Transverse colon (tissue), 3 donors: ENCODE results near the gene ADNP.

ENCODE experiments used
- EP300 ChIP-seq: sonication (generic); formaldehyde crosslinking; IDR thresholded peaks from one replicate; pipeline ENCODE4 v1.6.1; 2017; ENCODE audit warnings: antibody characterized with exemption, low read depth
- POLR2A ChIP-seq: fragments of 450-650 bp; IDR thresholded peaks from one replicate; pipeline ENCODE4 v1.6.1; 2016; ENCODE audit warnings: antibody characterized with exemption, mild to moderate bottlenecking, moderate library complexity
- TF ChIP-seq, protein P1 (sequence below), 5 experiments: fragments of 200-600 bp in 3 of 5; fragments of 450-650 bp in 2 of 5; sonication (generic) in 3 of 5; IDR thresholded peaks; 1 replicate in 2 of 5; 2 replicates in 3 of 5; pipeline ENCODE4 v1.5.1; 2016 to 2017; ENCODE audit warnings: antibody characterized with exemption in 5 of 5, inconsistent platforms in 3 of 5, mild to moderate bottlenecking in 2 of 5, moderate library complexity in 1 of 5

- TF ChIP-seq, protein P1, sequence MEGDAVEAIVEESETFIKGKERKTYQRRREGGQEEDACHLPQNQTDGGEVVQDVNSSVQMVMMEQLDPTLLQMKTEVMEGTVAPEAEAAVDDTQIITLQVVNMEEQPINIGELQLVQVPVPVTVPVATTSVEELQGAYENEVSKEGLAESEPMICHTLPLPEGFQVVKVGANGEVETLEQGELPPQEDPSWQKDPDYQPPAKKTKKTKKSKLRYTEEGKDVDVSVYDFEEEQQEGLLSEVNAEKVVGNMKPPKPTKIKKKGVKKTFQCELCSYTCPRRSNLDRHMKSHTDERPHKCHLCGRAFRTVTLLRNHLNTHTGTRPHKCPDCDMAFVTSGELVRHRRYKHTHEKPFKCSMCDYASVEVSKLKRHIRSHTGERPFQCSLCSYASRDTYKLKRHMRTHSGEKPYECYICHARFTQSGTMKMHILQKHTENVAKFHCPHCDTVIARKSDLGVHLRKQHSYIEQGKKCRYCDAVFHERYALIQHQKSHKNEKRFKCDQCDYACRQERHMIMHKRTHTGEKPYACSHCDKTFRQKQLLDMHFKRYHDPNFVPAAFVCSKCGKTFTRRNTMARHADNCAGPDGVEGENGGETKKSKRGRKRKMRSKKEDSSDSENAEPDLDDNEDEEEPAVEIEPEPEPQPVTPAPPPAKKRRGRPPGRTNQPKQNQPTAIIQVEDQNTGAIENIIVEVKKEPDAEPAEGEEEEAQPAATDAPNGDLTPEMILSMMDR (IDR thresholded peaks at IDR 0.05), result no peak
- TF ChIP-seq POLR2A (no peak), EP300 (no peak)
Observed at GRCh38 chr20:50916257-50916656, 15.0 kb downstream of the ADNP start.
